Gastrocnemius medialis (tissue), 4 donors: ENCODE measurements around the gene ERVW-1. TPM values are rescaled to one million over a fixed set of nuclear protein-coding genes. Genes with fewer than 3 reads are reported as not detected.

Source experiments
- ATAC-seq, 2 donors: fragments of 150-250 bp; one replicate each; pipeline ENCODE4 v1.9.1; 2016
- DNase-seq, 2 donors: peaks; one replicate each; pipeline ENCODE4 v3.0.0-alpha.2; 2019
- H3K27ac ChIP-seq, 4 donors: fragments of 200-600 bp; sonication (generic); 1 replicate in 1 of 4; 2 replicates in 3 of 4; pipeline ENCODE4 v1.5.1; 2016 to 2018; ENCODE audit warnings: mild to moderate bottlenecking in 2 of 4, moderate library complexity in 1 of 4
- H3K27me3 ChIP-seq, 3 donors: fragments of 200-600 bp; sonication (generic) in 2 of 3; 1 replicate in 1 of 3; 2 replicates in 2 of 3; pipeline versions ENCODE4 v1.5.1 to v1.6.0; 2016 to 2019; ENCODE audit warnings: mild to moderate bottlenecking in 1 of 3, moderate library complexity in 1 of 3
- H3K36me3 ChIP-seq, 2 donors: fragments of 200-600 bp; sonication (generic) in 1 of 2; one replicate each; pipeline ENCODE4 v1.5.1; 2017 to 2018
- H3K4me1 ChIP-seq, 2 donors: fragments of 200-600 bp; sonication (generic) in 1 of 2; one replicate each; pipeline ENCODE4 v1.5.1; 2016 to 2017; ENCODE audit warnings: mild to moderate bottlenecking in 2 of 2
- H3K4me3 ChIP-seq, 4 donors: fragments of 200-600 bp; sonication (generic) in 3 of 4; 1 replicate in 1 of 4; 2 replicates in 3 of 4; pipeline ENCODE4 v1.5.1; 2016 to 2019; ENCODE audit warnings: mild to moderate bottlenecking in 2 of 4
- H3K9me3 ChIP-seq, 3 donors: fragments of 200-600 bp; sonication (generic) in 2 of 3; 1 replicate in 1 of 3; 2 replicates in 2 of 3; pipeline ENCODE4 v1.5.1; 2016 to 2019
- POLR2A ChIP-seq, 2 donors: fragments of 450-650 bp; IDR thresholded peaks; one replicate each; pipeline ENCODE4 v1.6.1; 2017; ENCODE audit warnings: antibody characterized with exemption in 2 of 2, mild to moderate bottlenecking in 2 of 2, moderate library complexity in 2 of 2
- in situ Hi-C, 4 donors: fragments of 200-750 bp; cut with MboI; loops; one replicate each; pipeline versions ENCODE4 v1.15.0 to v1.8.0; 2017; ENCODE audit warnings: low sequenced_read_pairs in 4 of 4
- intact Hi-C: fragments of 100-400 bp; cut with DNase I; formaldehyde crosslinking; loops from one replicate; pipeline ENCODE4 v1.15.1; 2023; ENCODE audit warnings: low total_unique reads
- total RNA-seq, 4 donors: library from RNA; depleted of rRNA; stranded (reverse); fragments of >200 nt; gene quantifications; one replicate each; pipeline versions ENCODE4 v1.1.0 to v1.2.3, GENCODE V29; 2016
- TF ChIP-seq, protein P1 (sequence below), 5 experiments: fragments of 450-650 bp in 3 of 5; fragments of 200-600 bp in 2 of 5; sonication (generic) in 2 of 5; IDR thresholded peaks in 4 of 5; conservative IDR thresholded peaks in 1 of 5; 1 replicate in 4 of 5; 2 replicates in 1 of 5; pipeline ENCODE4 v1.5.1; 2016 to 2019; ENCODE audit warnings: antibody characterized with exemption in 5 of 5, mild to moderate bottlenecking in 3 of 5, moderate library complexity in 3 of 5

Gene ERVW-1
- total RNA-seq, 4 donors from 2014 or later: 0.10 TPM; not detected in 3

DNA sequence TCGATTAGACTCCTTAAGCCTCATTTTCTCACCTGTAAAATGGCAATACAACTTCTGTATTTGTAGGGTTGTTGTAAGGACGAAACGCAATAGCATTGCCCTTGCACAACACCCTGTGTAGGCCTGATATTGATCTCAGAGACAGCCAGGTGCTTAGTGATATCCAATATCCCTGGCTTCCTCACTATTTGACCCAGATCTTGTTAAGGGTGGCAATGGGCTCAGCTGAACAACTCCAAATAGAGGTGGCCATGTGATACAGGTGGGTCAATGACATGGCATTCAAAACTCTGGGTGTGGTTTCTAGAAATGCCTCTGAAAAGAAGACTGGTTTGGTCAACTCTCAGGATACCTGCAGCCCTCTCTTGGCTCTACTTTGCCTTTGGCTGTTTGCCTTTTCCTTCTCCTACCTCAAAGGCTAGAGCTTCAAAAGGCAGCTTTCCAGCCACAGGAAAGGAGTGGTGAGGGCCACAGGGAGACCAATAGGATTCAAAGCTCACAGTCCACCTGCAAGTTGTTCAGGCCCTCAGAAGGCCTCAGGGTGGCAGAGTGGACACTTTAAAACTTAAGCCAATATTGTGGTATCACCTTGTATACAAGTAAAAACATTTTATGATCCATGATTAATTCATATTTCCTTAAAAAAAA, 45.3 kb downstream of the ERVW-1 start:
- Histone ChIP-seq H3K36me3 (no peaks in the 10 kb centered on the region), H3K27me3 (no peaks in the 10 kb centered on the region), H3K4me3 (no peak overlapping the region), H3K9me3 (no peaks in the 10 kb centered on the region), H3K4me1 (no peaks in the 10 kb centered on the region), H3K27ac (no peak overlapping the region)
- in situ Hi-C loops (no loop called here), intact Hi-C loops (no loop called here)
- no peak for ATAC-seq
- DNase-seq: no peak
- TF ChIP-seq, protein P1, sequence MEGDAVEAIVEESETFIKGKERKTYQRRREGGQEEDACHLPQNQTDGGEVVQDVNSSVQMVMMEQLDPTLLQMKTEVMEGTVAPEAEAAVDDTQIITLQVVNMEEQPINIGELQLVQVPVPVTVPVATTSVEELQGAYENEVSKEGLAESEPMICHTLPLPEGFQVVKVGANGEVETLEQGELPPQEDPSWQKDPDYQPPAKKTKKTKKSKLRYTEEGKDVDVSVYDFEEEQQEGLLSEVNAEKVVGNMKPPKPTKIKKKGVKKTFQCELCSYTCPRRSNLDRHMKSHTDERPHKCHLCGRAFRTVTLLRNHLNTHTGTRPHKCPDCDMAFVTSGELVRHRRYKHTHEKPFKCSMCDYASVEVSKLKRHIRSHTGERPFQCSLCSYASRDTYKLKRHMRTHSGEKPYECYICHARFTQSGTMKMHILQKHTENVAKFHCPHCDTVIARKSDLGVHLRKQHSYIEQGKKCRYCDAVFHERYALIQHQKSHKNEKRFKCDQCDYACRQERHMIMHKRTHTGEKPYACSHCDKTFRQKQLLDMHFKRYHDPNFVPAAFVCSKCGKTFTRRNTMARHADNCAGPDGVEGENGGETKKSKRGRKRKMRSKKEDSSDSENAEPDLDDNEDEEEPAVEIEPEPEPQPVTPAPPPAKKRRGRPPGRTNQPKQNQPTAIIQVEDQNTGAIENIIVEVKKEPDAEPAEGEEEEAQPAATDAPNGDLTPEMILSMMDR (IDR thresholded peaks at IDR 0.05 in 4 of 5, conservative IDR thresholded peaks at IDR 0.05 in 1 of 5): no peak
- TF ChIP-seq POLR2A (IDR thresholded peaks at IDR 0.05): no peak

DNA sequence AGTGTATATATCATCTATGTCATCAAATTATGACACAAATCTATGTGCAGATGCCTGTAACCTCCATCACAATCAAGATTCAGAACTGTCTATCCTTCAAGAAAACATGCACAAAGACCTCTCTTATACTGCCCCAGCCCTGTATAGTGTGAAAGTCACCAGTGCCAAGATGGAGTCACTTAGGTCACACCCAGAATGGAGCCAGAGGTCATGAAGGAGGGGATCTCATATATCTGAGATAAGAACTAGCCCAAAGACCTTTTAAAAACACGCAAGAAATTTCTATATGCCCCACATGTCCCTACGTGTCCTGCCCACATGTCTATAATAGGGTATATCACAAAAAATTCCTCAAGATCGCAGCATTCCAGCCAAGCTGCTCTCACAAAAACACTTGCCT, 50.6 kb downstream of the ERVW-1 start:
- Histone ChIP-seq H3K9me3 (no peaks in the 10 kb centered on the region), H3K27me3 (peaks cover 0 to 5% (median 3%) of the 10 kb centered on the region in 3 donors), H3K36me3 (no peaks in the 10 kb centered on the region), H3K4me1 (no peaks in the 10 kb centered on the region), H3K4me3 (no peak overlapping the region), H3K27ac (no peak overlapping the region)
- in situ Hi-C loops (no loop called here), intact Hi-C loops (loop anchor here (10.0 kb wide), 1 partner anchor 628 kb away; no protein-coding TSS in a partner anchor)
- ATAC-seq (no peak), DNase-seq (no peak)
- TF ChIP-seq, protein P1 (IDR thresholded peaks at IDR 0.05 in 4 of 5, conservative IDR thresholded peaks at IDR 0.05 in 1 of 5): no peak
- TF ChIP-seq POLR2A (IDR thresholded peaks at IDR 0.05): no peak

DNA sequence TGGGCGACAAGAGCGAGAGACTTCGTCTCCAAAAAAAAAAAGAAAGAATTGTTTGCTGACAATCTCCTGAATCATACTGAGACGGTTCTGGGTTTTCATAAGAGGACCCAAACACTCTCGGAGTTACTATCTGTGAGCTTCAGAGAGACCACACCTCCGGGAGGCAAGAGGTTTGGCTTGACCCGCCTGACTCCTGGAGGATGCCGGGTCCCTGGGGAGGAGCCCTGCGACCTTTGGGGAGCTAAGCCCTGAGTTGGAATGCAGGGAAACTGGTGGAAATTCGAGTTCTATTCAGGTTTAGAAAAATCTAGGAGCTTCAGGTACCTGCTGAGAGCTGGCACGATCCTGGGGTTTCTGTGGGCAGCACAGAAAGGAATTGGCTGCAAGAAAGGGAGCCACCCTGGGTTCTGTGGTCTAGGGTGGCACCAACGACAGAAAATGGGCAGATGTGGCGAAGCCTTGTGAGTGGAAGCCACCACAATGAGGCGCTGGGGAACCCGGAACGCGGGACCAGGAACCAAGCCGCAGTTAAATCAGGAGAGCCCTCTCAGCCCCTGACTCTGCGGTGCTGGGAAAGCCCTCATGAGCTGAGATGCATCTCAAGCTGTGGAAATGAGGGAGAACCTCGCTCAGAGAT, 52.3 kb downstream of the ERVW-1 start:
- TF ChIP-seq POLR2A (IDR thresholded peaks at IDR 0.05): no peak
- TF ChIP-seq, protein P1 (IDR thresholded peaks at IDR 0.05 in 4 of 5, conservative IDR thresholded peaks at IDR 0.05 in 1 of 5): no peak
- no peak for ATAC-seq
- no peaks in the 10 kb centered on the region for H3K9me3 ChIP-seq
- intact Hi-C loops: loop anchor here (10.0 kb wide), 1 partner anchor 629 kb away; no protein-coding TSS in a partner anchor
- no peaks in the 10 kb centered on the region for H3K4me1 ChIP-seq
- H3K36me3 ChIP-seq: no peaks in the 10 kb centered on the region
- H3K27me3 ChIP-seq: peaks cover 0 to 5% (median 3%) of the 10 kb centered on the region in 3 donors
- no peak overlapping the region for H3K4me3 ChIP-seq
- H3K27ac ChIP-seq: no peak overlapping the region
- in situ Hi-C loops: no loop called here
- no peak for DNase-seq

DNA sequence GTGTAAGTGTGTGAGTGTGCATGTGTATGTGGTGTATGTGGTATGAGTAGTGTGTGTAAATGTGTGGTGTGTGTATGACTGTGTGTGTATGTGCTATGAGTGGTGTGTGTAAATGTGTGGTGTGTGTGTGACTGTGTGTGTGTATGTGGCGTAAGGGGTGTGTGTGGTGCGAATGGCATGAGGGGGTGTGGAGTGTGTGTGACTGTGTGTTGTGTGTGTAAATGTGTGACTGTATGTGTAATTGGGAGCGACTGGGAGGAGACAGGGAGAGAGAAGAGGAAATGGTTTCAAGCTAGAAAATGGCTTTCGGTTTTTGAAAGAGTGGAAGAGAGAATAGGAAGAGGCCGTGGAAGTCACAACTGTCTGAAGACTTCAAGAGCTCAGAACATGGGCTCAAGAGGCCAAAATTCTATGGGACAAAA, 54.0 kb downstream of the ERVW-1 start:
- H3K4me3 ChIP-seq: peak overlapping the region in 2 of 4 donors; percentile 57 to 83
- no peak for DNase-seq
- intact Hi-C loops: loop anchor here (1.0 to 10.0 kb wide), 3 partner anchors 24 to 1996 kb away; partner anchors contain the start of gene GATAD1

More for the DNA sequence above, 54.0 kb downstream of the ERVW-1 start:
- no peak for ATAC-seq
- in situ Hi-C loops: no loop called here
- no peaks in the 10 kb centered on the region for H3K4me1 ChIP-seq
- no peak for TF ChIP-seq POLR2A (IDR thresholded peaks at IDR 0.05)
- TF ChIP-seq, protein P1 (IDR thresholded peaks at IDR 0.05 in 4 of 5, conservative IDR thresholded peaks at IDR 0.05 in 1 of 5): no peak
- peak overlapping the region in 1 of 4 donors; percentile 69 for H3K27ac ChIP-seq
- H3K9me3 ChIP-seq: no peaks in the 10 kb centered on the region
- peaks cover 0 to 5% (median 3%) of the 10 kb centered on the region in 3 donors for H3K27me3 ChIP-seq
- no peaks in the 10 kb centered on the region for H3K36me3 ChIP-seq
